Effector memory CD8-positive, alpha-beta T cell (primary cell): ENCODE data around the gene GSS.

Experiments used
- ATAC-seq: fragments of 150-1000 bp; cut with Tn5 transposase; replicated peaks from 2 replicates; pipeline ENCODE4 v1.10.0; 2021; ENCODE audit warnings: mild to moderate bottlenecking, moderate library complexity
- DNase-seq, 3 experiments: peaks; one replicate each; pipeline ENCODE4 v3.0.0; 2021
- H3K27ac Mint-ChIP-seq, 2 donors: one replicate each; pipeline ENCODE4 v1.8.0; 2022; ENCODE audit warnings: mild to moderate bottlenecking in 2 of 2, mixed read lengths in 2 of 2, moderate library complexity in 2 of 2
- H3K27me3 Mint-ChIP-seq, 2 donors: one replicate each; pipeline ENCODE4 v1.8.0; 2022; ENCODE audit warnings: mixed read lengths in 2 of 2
- H3K36me3 Mint-ChIP-seq: one replicate; pipeline ENCODE4 v1.8.0; 2022; ENCODE audit warnings: mild to moderate bottlenecking, moderate library complexity, mixed read lengths; ENCODE audit not compliant: insufficient read depth
- H3K4me1 Mint-ChIP-seq, 2 donors: one replicate each; pipeline ENCODE4 v1.8.0; 2022; ENCODE audit warnings: low read depth in 2 of 2, mixed read lengths in 2 of 2
- H3K4me3 Mint-ChIP-seq, 2 donors: one replicate each; pipeline ENCODE4 v1.8.0; 2022; ENCODE audit warnings: mild to moderate bottlenecking in 2 of 2, mixed read lengths in 2 of 2, moderate library complexity in 2 of 2
- H3K9me3 Mint-ChIP-seq, 2 donors: one replicate each; pipeline ENCODE4 v1.8.0; 2022; ENCODE audit warnings: mixed read lengths in 2 of 2

Gene GSS

GRCh38 chr20:34988191-34988540 lies 32.6 kb upstream of the GSS start:
- no peak for DNase-seq
- Mint-ChIP-seq H3K4me1 (peaks cover 2 to 4% of the 10 kb centered on the region in 2 donors), H3K36me3 (peaks cover 11% of the 10 kb centered on the region), H3K9me3 (no peaks in the 10 kb centered on the region), H3K27me3 (peaks cover 3 to 26% of the 10 kb centered on the region in 2 donors), H3K27ac (no peak overlapping the region), H3K4me3 (no peak overlapping the region)
- ATAC-seq: no peak

GRCh38 chr20:34987288-34988190 lies 31.9 kb upstream of the GSS start:
- no peaks in the 10 kb centered on the region for H3K9me3 Mint-ChIP-seq
- peaks cover 2 to 4% of the 10 kb centered on the region in 2 donors for H3K4me1 Mint-ChIP-seq
- ATAC-seq (no peak), DNase-seq (no peak)
- no peak overlapping the region for H3K27ac Mint-ChIP-seq
- peaks cover 10 to 33% of the 10 kb centered on the region in 2 donors for H3K27me3 Mint-ChIP-seq
- peaks cover 13% of the 10 kb centered on the region for H3K36me3 Mint-ChIP-seq
- H3K4me3 Mint-ChIP-seq: no peak overlapping the region

- peaks cover 13% of the 10 kb centered on the region for H3K36me3 Mint-ChIP-seq
- DNase-seq (no peak), ATAC-seq (no peak)
- peak overlapping the region in 1 of 2 donors; percentile 73 for H3K27ac Mint-ChIP-seq
- H3K4me1 Mint-ChIP-seq: peaks cover 2 to 4% of the 10 kb centered on the region in 2 donors
- H3K9me3 Mint-ChIP-seq: no peaks in the 10 kb centered on the region
- H3K4me3 Mint-ChIP-seq: no peak overlapping the region
- H3K27me3 Mint-ChIP-seq: peaks cover 16 to 42% of the 10 kb centered on the region in 2 donors
Measured at GRCh38 chr20:34986311-34987287, 31.0 kb upstream of the GSS start.

- no peaks in the 10 kb centered on the region for H3K9me3 Mint-ChIP-seq
- peak overlapping the region; percentile 49 to 73 for H3K27ac Mint-ChIP-seq
- peaks cover 20 to 51% of the 10 kb centered on the region in 2 donors for H3K27me3 Mint-ChIP-seq
- H3K4me1 Mint-ChIP-seq: peaks cover 2 to 4% of the 10 kb centered on the region in 2 donors
- DNase-seq (no peak), ATAC-seq (no peak)
- H3K36me3 Mint-ChIP-seq: peaks cover 7% of the 10 kb centered on the region
- H3K4me3 Mint-ChIP-seq: no peak overlapping the region
Measured at GRCh38 chr20:34985461-34986310, 30.1 kb upstream of the GSS start.

GRCh38 chr20:34984756-34985261 lies 29.2 kb upstream of the GSS start:
- DNase-seq: no peak
- Mint-ChIP-seq H3K9me3 (no peaks in the 10 kb centered on the region), H3K27me3 (peaks cover 20 to 55% of the 10 kb centered on the region in 2 donors), H3K36me3 (peaks cover 7% of the 10 kb centered on the region), H3K27ac (peak overlapping the region in 1 of 2 donors; percentile 49), H3K4me1 (peaks cover 2 to 4% of the 10 kb centered on the region in 2 donors), H3K4me3 (no peak overlapping the region)
- ATAC-seq: no peak

GRCh38 chr20:34983995-34984735 lies 28.6 kb upstream of the GSS start:
- peaks cover 20 to 55% of the 10 kb centered on the region in 2 donors for H3K27me3 Mint-ChIP-seq
- H3K9me3 Mint-ChIP-seq: no peaks in the 10 kb centered on the region
- ATAC-seq (no peak), DNase-seq (no peak)
- peaks cover 7% of the 10 kb centered on the region for H3K36me3 Mint-ChIP-seq
- peaks cover 2 to 4% of the 10 kb centered on the region in 2 donors for H3K4me1 Mint-ChIP-seq
- no peak overlapping the region for H3K4me3 Mint-ChIP-seq
- H3K27ac Mint-ChIP-seq: no peak overlapping the region

GRCh38 chr20:34983089-34983820 lies 27.6 kb upstream of the GSS start:
- Mint-ChIP-seq H3K4me3 (no peak overlapping the region), H3K36me3 (peaks cover 7% of the 10 kb centered on the region), H3K4me1 (peaks cover 2 to 4% of the 10 kb centered on the region in 2 donors), H3K27ac (peak overlapping the region in 1 of 2 donors; percentile 74), H3K9me3 (no peaks in the 10 kb centered on the region), H3K27me3 (peaks cover 20 to 55% of the 10 kb centered on the region in 2 donors)
- ATAC-seq: no peak
- no peak for DNase-seq

- peaks cover 7% of the 10 kb centered on the region for H3K36me3 Mint-ChIP-seq
- peaks cover 28 to 63% of the 10 kb centered on the region in 2 donors for H3K27me3 Mint-ChIP-seq
- no peak overlapping the region for H3K4me3 Mint-ChIP-seq
- ATAC-seq (no peak), DNase-seq (no peak)
- no peak overlapping the region for H3K27ac Mint-ChIP-seq
- peaks cover 2 to 4% of the 10 kb centered on the region in 2 donors for H3K4me1 Mint-ChIP-seq
- no peaks in the 10 kb centered on the region for H3K9me3 Mint-ChIP-seq
Measured at GRCh38 chr20:34982270-34983088, 26.9 kb upstream of the GSS start.

GRCh38 chr20:34980543-34981233 lies 25.1 kb upstream of the GSS start:
- Mint-ChIP-seq H3K27ac (no peak overlapping the region), H3K4me1 (peaks cover 2% of the 10 kb centered on the region in 2 donors), H3K27me3 (peaks cover 39 to 64% of the 10 kb centered on the region in 2 donors), H3K36me3 (peaks cover 4% of the 10 kb centered on the region), H3K9me3 (no peaks in the 10 kb centered on the region), H3K4me3 (no peak overlapping the region)
- DNase-seq (no peak), ATAC-seq (no peak)

GRCh38 chr20:34979366-34980153 lies 24.0 kb upstream of the GSS start:
- H3K27ac Mint-ChIP-seq: no peak overlapping the region
- H3K4me3 Mint-ChIP-seq: no peak overlapping the region
- ATAC-seq: no peak
- peaks cover 4% of the 10 kb centered on the region for H3K36me3 Mint-ChIP-seq
- H3K27me3 Mint-ChIP-seq: peaks cover 39 to 54% of the 10 kb centered on the region in 2 donors
- no peaks in the 10 kb centered on the region for H3K9me3 Mint-ChIP-seq
- DNase-seq: no peak
- no peaks in the 10 kb centered on the region for H3K4me1 Mint-ChIP-seq
